ENCODE measurements around the gene TJP3. TPM values are rescaled to one million over a fixed set of nuclear protein-coding genes. Genes with fewer than 3 reads are reported as not detected.
A peak's percentile ranks its signal among the peaks of the same experiment; 100 is the strongest.

TJP3 gene
- total RNA-seq, 2 donors from 2014 or later = 297 to 343 TPM

DNA sequence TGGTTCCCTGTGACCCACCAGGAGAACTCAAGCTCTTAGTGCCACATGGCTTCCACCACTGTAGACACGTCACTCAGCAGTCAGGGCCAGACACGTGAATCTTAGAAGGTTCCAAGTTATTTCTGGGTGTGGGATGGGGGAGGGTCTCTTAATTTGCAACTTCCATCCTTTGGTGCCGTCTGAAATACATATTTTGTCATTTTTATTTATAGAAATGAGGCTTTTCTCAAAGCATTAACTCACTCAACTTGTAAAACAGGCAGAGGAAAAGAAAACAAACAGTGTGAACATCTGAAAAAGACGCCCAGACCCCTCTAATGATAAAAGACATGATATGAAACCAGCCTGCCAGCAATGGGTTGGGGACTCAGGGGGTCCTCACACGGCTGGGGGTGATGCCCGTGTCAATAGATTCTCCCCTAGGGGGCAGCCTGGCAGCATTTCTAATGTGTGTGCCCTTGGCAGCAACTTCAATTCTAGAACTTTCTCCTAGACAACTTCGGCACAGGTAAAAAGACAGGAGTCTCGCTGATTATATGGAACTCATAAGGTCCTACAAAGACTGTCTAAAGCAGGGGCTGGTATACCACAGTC lies 23.3 kb upstream of the TJP3 start:
- no peak for ATAC-seq
- intact Hi-C loops (cut with DNase I, micrococcal nuclease) = no loop called here

DNA sequence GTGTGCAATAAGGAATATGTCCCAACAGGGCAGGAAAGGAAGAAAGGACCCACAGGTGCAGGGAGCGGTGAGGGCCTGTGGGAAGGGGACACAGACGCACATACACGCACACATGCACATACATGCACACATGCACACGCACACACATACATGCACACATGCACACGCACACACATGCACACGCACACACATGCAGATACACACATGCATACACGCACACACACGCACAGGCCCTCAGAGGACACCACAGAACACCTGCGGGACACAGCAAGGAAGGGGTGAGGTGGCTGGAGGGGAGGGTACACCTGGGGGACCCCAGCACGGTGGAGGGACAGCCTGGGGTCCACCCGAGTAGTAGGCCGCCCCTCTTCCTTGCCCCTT lies 20.8 kb upstream of the TJP3 start:
- ATAC-seq (peak; percentile 8), DNase-seq (no peak)
- intact Hi-C loops (cut with DNase I, micrococcal nuclease) = no loop called here

More for the DNA sequence above, 23.3 kb upstream of the TJP3 start:
- no peak for DNase-seq

DNA sequence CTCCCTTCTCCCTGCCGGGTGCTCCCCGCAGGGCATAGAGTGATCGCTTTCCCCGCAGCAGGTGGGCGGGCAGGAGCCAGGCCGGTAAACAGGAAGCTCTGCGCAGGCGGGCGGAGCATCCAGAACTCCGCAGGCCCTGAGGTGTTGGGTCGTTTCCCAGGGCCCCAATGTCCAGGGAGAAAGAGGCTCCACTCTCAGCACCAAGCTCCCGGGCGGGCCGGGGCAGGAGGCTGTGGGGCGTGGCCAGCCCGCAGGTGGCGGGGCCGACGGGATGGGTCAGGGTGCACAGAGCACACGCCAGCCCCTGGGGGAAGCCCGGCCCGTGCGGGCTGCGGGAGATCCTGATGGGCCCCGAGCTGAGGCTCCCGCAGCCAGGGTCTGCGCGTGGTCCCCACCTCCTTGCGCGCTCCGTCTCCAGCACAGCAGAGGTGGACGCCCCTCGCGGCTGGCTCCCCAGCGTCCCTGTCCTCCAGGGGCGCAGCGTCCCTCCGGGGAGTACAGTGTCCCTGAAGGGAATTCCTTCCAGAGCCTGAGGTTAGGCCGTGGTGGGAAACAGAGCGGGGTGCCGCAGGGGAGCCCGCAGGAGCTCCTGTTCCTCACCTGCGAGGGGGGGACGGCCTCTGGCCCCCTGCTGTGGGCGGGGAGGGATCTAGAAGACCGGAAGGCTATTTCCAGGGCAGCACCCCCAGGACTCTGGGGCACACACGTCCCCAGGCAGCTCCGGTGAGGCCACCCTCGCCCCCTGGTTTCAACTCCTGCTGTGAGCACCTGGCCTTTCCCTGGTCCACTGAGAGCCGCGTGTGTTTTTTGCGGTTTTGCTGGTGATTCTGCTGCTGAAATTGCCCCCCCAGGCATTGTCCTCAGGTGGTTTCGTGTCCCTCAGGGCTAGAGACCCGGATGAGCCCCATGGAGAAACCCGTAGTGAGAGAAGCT lies 20.1 kb upstream of the TJP3 start:
- peak; percentile 88 for ATAC-seq

GRCh38 chr19:3690551-3691371 lies 17.4 kb upstream of the TJP3 start:
- no peak for ATAC-seq
- intact Hi-C loops (cut with DNase I, micrococcal nuclease) = no loop called here
- no peak for DNase-seq

More for the DNA sequence above, 20.1 kb upstream of the TJP3 start:
- intact Hi-C loops (cut with DNase I, micrococcal nuclease) = no loop called here
- peak in 1 of 2 donors; percentile 65 for DNase-seq

- intact Hi-C loops (cut with DNase I, micrococcal nuclease) = no loop called here
- no peak for ATAC-seq
- DNase-seq = no peak
Measured at GRCh38 chr19:3691372-3691716, 16.8 kb upstream of the TJP3 start.

DNA sequence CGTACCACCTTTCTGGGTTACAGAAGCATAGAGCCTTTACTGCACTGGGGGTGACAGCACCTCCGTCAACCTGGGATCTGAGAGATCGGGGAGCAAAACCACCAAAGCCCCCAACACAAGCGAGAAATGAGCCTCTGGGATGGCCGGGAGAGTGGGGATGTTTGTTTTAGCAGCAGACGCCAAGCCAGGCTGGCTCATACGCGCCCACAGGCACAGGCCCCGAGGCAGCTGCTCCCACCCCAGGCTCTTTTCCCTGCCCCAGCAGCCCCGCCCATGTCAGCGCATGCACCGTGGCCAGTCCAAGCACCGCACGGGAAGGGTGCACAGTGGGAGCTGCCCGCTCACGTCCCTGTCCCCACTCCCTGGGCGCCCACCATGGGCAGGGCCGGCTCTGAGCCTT lies 16.5 kb upstream of the TJP3 start:
- DNase-seq (no peak), ATAC-seq (no peak)
- intact Hi-C loops (cut with DNase I, micrococcal nuclease) = no loop called here

- intact Hi-C loops (cut with DNase I, micrococcal nuclease) = no loop called here
- peak; percentile 43 for ATAC-seq
Measured at GRCh38 chr19:3692141-3693024, 15.8 kb upstream of the TJP3 start.

DNA sequence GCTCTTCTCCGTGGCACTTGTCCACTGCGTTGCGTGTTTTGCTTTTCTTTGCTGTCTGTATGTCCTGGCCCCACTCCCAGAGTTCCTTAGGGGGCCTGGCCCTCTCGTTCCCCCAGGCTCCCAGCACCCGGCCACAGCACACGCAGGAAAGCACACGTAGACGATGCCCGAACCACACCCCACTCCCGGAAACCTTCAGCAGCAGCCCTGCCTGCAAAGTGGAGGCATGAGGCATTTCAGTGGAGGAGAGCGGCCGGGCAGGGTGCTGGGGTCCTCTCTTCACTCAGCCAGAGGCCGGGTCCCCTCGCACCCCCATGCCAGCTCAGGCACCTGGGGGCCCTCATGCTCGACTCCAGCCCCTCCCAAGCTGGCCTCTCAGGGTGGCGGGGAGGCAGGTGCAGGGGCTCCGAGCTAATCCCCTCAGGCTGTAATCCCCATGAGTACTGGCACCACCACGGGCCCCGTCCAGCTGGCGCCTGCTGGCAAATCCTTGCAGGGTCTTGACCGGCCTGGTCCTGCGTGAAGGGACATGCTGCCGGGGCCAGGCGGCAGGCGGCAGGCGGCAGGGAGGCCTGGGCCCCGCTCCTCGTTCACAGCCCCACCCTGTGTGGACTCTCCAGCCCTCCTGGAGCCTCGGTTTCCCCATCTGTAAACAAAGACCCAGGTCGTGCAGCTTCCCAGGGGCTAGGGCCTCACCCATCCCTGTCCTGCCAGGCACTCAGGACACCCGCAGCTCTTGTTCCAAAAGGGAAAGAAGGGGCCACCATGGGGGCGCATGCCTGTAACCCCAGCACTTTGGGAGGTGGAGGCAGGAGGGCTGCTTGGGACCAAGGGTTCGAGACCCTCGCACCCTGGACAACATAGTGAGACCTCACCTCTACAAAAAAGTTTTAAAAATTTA lies 14.9 kb upstream of the TJP3 start:
- DNase-seq (no peak), ATAC-seq (no peak)
- intact Hi-C loops (cut with DNase I, micrococcal nuclease) = no loop called here

More at GRCh38 chr19:3692141-3693024, 15.8 kb upstream of the TJP3 start:
- DNase-seq = no peak

- ATAC-seq = no peak
- intact Hi-C loops (cut with DNase I, micrococcal nuclease) = no loop called here
- DNase-seq = no peak
Measured at GRCh38 chr19:3694361-3695123, 13.6 kb upstream of the TJP3 start.

DNA sequence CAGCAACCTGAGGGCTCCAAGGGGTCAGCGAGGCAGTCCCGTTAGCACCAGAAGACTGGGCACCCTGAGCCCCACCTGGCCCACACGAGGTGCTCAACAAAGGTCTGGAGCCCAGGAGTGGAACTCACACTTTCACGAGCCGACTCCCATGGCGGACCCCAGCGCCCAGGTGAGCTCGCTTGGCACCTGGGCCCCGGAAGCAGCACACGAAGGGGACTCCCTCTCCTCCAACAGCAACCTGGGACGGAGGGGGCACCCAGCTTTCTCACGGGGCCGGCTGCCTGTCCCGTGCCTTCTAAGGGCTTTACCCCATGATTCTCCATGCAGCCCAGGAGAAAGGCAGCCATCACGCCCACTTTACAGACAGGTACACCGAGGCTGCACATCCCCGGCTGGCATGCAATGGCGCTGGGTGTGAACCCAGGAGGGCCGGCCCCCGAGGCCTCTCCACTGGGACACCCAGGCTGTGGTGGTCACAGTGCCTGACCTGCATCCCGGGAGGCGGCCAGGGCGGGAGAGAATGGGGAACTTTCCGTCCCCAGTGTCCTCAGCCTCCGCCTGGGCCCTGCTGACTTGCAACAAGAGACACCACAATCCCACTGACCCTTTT lies 13.0 kb upstream of the TJP3 start:
- ATAC-seq = no peak
- DNase-seq = no peak
- intact Hi-C loops (cut with DNase I, micrococcal nuclease) = no loop called here

DNA sequence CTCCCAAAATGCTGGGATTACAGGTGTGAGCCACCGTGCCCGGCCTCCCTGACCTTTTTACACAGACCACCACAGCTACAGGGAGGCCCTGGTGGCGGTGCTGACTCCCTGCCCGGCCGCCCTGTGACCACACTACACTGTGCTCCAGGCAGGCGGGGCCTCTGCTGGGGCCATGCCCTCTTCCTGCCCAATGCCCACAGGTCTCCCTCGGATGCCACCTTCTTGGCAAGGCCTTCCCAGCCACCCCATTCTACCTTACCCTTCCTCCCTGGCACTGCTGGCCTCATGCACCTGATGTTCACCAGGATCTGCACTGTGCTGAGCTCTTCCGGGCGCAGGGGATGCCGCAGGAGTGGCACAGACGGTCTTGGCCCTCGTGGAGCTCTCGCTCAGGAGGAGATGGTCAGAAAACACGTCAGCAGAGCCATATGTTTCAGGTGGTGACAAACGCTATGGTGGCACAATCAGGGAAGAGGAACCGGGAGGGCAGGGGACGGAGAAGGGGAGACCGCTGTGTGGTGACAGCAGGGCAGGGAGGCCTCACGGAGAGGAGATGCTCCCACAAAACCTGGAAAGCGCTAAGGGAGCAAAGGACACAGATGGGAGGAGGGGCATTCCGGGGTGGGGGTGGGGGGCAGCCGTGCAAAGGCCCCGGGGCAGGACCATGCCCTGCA lies 12.1 kb upstream of the TJP3 start:
- intact Hi-C loops (cut with DNase I, micrococcal nuclease) = no loop called here
- ATAC-seq = no peak
- DNase-seq = no peak

DNA sequence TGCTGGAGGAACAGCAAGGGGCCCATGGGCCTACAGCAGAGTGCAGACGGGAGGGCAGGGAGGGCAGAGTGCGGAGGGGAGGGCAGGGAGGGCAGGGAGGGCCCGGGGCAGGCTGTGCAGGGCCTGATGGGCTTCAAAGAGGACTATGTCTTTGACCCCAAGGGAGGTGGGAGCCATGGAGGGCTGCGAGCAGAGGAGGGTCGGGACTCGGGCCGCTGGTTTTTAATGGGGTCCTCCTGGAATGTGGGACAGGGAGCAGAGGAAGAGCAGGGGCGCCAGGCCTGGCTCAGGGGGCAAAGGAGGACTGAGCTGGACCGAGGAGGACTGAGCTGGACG lies 11.6 kb upstream of the TJP3 start:
- DNase-seq (no peak), ATAC-seq (no peak)
- intact Hi-C loops (cut with DNase I, micrococcal nuclease) = no loop called here

- DNase-seq (no peak), ATAC-seq (no peak)
- intact Hi-C loops (cut with DNase I, micrococcal nuclease) = no loop called here
Measured at GRCh38 chr19:3697094-3697493, 11.1 kb upstream of the TJP3 start.

GRCh38 chr19:3697671-3698385 lies 10.4 kb upstream of the TJP3 start:
- DNase-seq (no peak), ATAC-seq (no peak)
- intact Hi-C loops (cut with DNase I, micrococcal nuclease) = no loop called here

DNA sequence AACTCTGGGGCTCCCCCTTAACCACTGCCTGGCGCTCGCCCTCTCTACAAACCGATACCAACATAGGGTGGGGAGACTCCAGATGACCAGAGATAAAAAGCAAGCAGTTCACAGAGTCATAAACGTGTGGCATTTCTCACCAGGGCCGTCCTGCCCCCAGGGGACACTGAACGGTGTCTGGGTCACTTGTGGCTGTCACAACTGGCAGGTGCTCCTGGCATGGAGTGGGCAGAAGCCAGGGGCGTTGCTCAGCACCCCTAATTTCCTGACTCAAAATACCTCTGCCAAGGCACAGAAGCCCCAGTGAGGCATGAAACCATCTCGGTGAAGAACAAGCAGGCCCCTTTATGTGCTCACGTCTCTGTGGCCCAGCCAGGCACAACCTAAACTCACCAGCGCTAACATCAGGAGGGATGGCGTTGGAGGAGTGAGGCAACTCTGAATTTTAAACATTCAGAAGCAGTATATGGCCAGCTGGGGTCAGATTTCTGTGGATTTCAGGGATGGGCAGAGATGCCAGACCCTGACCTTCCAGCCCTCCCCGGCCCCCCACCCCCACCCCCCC lies 9.7 kb upstream of the TJP3 start:
- intact Hi-C loops (cut with DNase I, micrococcal nuclease) = no loop called here
- ATAC-seq = no peak
- no peak for DNase-seq

Measured in left colon (tissue), 2 donors.